GM18951 (cell line): ENCODE measurements around the gene TRIP12.
"Not testable (repeated sequence)": the region's sequence is repeated elsewhere in the genome, so short reads cannot be mapped to it uniquely, and the experiment has no call there.

Experiments used
- POLR2A ChIP-seq: IDR thresholded peaks from 4 replicates; pipeline ENCODE4 v1.6.1; 2011; ENCODE audit warnings: mild to moderate bottlenecking; ENCODE audit not compliant: insufficient read length, insufficient read depth; ENCODE audit errors: extremely low read depth
- in situ Hi-C: fragments of 300-500 bp; cut with MboI; formaldehyde crosslinking; loops from one replicate; pipeline ENCODE4 v1.12.0; 2022; ENCODE audit warnings: low sequenced_read_pairs, mixed read lengths, inconsistent platforms; ENCODE audit not compliant: unreplicated experiment

TRIP12 gene

GRCh38 chr2:229851870-229852269, 69.9 kb downstream of the TRIP12 start:
- in situ Hi-C loops = no loop called here
- no peak for TF ChIP-seq POLR2A

- in situ Hi-C loops = not testable (repeated sequence)
These were observed 71.2 kb downstream of the TRIP12 start for GRCh38 chr2:229850355-229851275.

- in situ Hi-C loops = no loop called here
- no peak for TF ChIP-seq POLR2A
These were observed 72.7 kb downstream of the TRIP12 start for GRCh38 chr2:229849073-229849472.

GRCh38 chr2:229843613-229844012, 78.2 kb downstream of the TRIP12 start:
- in situ Hi-C loops = no loop called here
- no peak for TF ChIP-seq POLR2A

- in situ Hi-C loops = no loop called here
- no peak for TF ChIP-seq POLR2A
These were observed 83.1 kb downstream of the TRIP12 start for GRCh38 chr2:229838729-229839128.

- TF ChIP-seq POLR2A = no peak
- in situ Hi-C loops = no loop called here
These were observed 85.0 kb downstream of the TRIP12 start for GRCh38 chr2:229836847-229837246.

- TF ChIP-seq POLR2A = no peak
- in situ Hi-C loops = no loop called here
These were observed 86.1 kb downstream of the TRIP12 start for GRCh38 chr2:229835596-229836283.

GRCh38 chr2:229834368-229834767, 87.4 kb downstream of the TRIP12 start:
- in situ Hi-C loops = not testable (repeated sequence)

- no peak for TF ChIP-seq POLR2A
- in situ Hi-C loops = no loop called here
These were observed 89.3 kb downstream of the TRIP12 start for GRCh38 chr2:229832510-229832898.

- in situ Hi-C loops = no loop called here
- no peak for TF ChIP-seq POLR2A
These were observed 89.9 kb downstream of the TRIP12 start for GRCh38 chr2:229831805-229832509.

GRCh38 chr2:229825476-229825875, 96.3 kb downstream of the TRIP12 start:
- in situ Hi-C loops = no loop called here
- TF ChIP-seq POLR2A = no peak

GRCh38 chr2:229821316-229821715, 100.5 kb downstream of the TRIP12 start:
- in situ Hi-C loops = no loop called here
- no peak for TF ChIP-seq POLR2A

GRCh38 chr2:229818230-229818629, 103.6 kb downstream of the TRIP12 start:
- in situ Hi-C loops = no loop called here

More at GRCh38 chr2:229818230-229818629, 103.6 kb downstream of the TRIP12 start:
- TF ChIP-seq POLR2A = no peak
